D721Med (cell line): ENCODE data around the gene GLT6D1.

Source experiments
- DNase-seq: peaks from one replicate; pipeline ENCODE4 v3.0.0; 2011; ENCODE audit warnings: low spot score; ENCODE audit not compliant: insufficient read length
- FAIRE-seq: peaks from 2 replicates; lab custom pipeline; 2011; peaks lifted over from hg19 to GRCh38; lab: Jason Lieb, UNC
- CTCF ChIP-seq: IDR thresholded peaks from 2 replicates; pipeline ENCODE4 v1.5.1; 2012; ENCODE audit warnings: mild to moderate bottlenecking, control low read depth; ENCODE audit not compliant: insufficient read depth; ENCODE audit errors: missing control alignments

Gene GLT6D1

GRCh38 chr9:135660407-135660806 lies 21.1 kb upstream of the GLT6D1 start:
- DNase-seq (no peak), FAIRE-seq (no peak)
- no peak for TF ChIP-seq CTCF

GRCh38 chr9:135659252-135659651 lies 19.9 kb upstream of the GLT6D1 start:
- DNase-seq (no peak), FAIRE-seq (no peak)
- TF ChIP-seq CTCF: no peak

- no peak for FAIRE-seq
- no peak for DNase-seq
- TF ChIP-seq CTCF: no peak
These were observed 18.1 kb upstream of the GLT6D1 start for GRCh38 chr9:135657416-135657815.

- no peak for FAIRE-seq
- no peak for TF ChIP-seq CTCF
- DNase-seq: no peak
These were observed 16.0 kb upstream of the GLT6D1 start for GRCh38 chr9:135655317-135655716.

- no peak for TF ChIP-seq CTCF
- DNase-seq (no peak), FAIRE-seq (no peak)
These were observed 11.1 kb upstream of the GLT6D1 start for GRCh38 chr9:135650408-135650807.

- DNase-seq (no peak), FAIRE-seq (no peak)
- no peak for TF ChIP-seq CTCF
These were observed 10.2 kb upstream of the GLT6D1 start for GRCh38 chr9:135649508-135649907.

- FAIRE-seq: no peak
- TF ChIP-seq CTCF: no peak
These were observed 9.4 kb upstream of the GLT6D1 start for GRCh38 chr9:135648494-135649410.

More at GRCh38 chr9:135648494-135649410, 9.4 kb upstream of the GLT6D1 start:
- DNase-seq: no peak
